Fibroblast of skin of left biceps (primary cell): Measurements from ENCODE around the gene MCF2L2.
"Not testable (repeated sequence)": the region's sequence is repeated elsewhere in the genome, so short reads cannot be mapped to it uniquely, and the experiment has no call there.

Source experiments
- DNase-seq, 2 experiments: peaks; one replicate each; pipeline ENCODE4 v3.0.0-alpha.2; 2013; ENCODE audit warnings: low read depth in 2 of 2

Gene MCF2L2

DNA sequence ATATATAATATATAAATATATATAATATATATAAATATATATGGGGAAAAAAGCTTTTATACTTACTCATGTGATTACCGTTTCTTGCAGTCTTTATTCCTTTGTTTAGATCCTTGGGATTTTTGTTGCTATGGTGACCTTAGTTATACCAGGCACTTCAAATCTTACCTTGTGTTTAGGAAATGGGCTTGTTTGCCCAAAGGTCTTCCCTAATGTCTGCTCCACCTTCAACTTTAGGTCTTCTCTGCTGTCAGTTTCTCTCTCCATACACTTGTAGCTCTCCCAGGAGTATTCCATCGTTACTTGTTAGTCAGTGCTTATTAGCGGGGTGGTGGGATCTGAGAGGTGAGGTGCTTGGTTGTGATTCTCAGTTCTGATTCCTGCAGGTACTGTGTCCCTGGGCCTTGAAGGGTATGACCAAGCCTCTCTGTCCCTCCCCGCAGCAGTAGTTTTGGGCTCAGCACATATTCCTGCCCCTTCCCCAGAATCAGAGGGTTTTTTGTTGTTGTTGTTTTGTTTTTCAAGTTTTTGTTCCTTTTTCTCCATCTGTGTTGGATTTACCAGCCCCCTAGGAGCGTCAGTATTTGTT lies 256.3 kb downstream of the MCF2L2 start:
- DNase-seq, result no peak

- not testable (repeated sequence) for DNase-seq
These were observed 260.4 kb downstream of the MCF2L2 start for GRCh38 chr3:183167975-183168374.

GRCh38 chr3:183163563-183163962 lies 264.9 kb downstream of the MCF2L2 start:
- DNase-seq, result no peak

- DNase-seq, result no peak
These were observed 266.7 kb downstream of the MCF2L2 start for GRCh38 chr3:183161552-183162336.

DNA sequence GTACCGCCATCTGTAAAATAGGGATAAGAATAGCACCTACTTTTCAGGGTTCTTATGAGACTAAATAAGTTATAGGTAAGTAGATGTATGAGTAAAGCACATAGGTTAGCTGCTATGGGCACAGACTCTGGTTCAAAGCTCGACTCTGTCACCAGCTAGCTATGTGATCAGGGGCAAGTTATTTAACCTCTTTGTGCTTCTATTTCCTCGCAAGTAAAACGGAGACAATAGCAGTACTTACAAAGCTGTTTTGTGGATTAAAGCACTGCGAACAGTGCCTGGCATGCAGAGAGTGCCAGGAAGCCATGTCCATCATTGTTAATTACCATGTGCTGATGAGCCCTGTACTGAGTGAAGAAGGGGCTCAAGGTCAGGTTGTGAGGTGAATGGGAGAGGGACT lies 267.8 kb downstream of the MCF2L2 start:
- DNase-seq, result no peak

DNA sequence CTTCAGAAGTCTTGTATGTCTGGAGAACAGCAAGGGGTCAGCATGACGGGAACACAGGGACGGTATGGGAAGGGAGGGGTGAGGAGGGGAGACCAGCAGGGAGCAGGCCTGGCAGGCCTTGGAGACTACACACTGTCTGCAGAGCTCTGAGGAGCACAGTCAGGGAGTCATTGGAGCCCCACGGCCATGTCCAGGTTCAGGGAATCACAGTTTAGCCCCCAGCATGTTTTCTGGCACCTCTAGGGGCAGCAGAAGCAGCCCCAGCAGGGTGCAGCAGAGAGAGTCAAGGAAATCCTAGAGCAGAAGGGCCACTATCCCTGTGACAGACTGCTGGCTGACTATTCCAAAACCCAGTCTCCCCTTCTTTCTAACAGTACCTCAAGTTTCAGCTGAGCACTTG lies 269.1 kb downstream of the MCF2L2 start:
- DNase-seq, result no peak

DNA sequence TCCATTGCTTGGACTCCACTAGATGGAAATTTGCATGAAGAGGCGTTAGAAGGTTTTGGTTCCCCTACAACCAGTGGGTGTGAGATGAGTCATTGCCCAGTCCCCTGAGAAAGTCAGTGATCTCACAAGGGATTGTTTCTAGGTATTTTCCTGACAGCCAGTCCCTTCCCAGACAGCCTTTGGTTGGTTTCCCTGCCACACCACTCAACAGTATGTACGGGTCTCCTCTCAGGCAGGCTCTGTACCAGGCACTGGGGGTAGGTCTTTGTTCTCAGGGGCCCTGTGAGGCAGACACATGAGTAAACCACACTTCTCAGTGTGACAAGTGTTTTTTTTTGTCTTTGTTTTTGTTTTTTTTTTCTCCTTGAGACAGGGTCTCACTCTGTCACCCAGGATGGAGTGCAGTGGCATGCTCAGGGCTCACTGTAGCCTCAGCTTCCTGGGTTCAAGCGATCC lies 269.8 kb downstream of the MCF2L2 start:
- no peak for DNase-seq

- DNase-seq, result no peak
These were observed 270.3 kb downstream of the MCF2L2 start for GRCh38 chr3:183158113-183158512.

- DNase-seq, result no peak
These were observed 272.2 kb downstream of the MCF2L2 start for GRCh38 chr3:183156266-183156665.

GRCh38 chr3:183155499-183155898 lies 272.9 kb downstream of the MCF2L2 start:
- DNase-seq, result no peak

DNA sequence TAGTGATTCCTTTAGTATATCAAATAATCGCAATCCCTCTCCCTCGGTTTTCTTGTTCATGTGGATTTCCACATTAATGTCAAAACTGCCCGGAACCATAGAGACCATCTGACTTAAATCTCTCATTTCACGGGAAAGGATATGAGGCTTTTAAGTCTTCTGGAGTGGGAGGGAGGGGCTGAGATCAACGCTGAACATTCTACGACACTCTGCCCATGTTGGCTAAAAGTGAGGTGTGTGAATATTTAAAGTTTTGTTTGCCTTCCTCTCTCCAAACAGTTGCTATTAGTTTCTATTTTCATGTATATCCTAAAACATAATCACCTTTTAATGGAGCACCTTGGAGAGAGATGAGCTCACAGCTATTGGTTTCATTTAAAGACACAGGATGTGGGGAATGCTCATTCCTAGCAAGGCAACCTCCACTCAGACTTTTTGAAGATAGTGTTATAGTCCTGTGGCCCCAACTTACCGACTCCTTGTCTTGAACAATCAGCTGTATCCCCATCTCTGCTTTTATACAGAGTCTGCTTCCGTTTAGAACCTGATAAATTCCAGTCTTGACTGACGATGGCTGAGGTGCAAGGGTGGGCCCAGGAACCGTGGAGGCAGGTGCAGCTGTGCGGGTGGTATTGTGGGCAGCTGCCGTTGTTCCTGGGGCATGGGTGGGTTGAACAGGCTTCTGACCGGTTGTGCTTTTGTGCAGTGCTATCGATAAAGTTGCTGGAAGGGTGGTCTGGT lies 275.0 kb downstream of the MCF2L2 start:
- no peak for DNase-seq

DNA sequence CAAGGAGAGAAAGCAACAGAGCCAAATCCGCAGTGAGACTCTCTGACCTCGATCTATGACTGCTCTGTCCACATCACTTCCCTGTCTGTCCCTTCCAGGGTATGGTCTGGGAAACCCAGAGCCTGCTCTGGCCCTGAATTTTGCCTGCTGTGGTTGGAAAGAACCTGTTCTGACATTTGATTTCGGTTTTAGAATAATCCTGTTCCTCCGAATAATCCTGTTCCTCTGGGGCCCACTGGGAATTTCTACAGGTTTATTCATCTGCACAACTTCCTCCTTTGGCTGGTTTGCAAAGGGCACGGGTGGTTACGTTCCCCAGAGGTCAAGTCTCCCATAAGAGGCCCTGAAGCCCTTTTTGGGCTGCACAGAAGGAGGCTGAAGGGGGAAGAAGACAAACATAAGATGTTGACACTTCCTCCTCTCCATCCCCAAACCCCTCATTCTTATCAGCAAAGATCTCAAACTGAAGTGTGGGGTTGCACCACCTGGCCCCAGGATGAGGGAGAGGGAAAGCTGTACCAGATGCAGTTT lies 276.5 kb downstream of the MCF2L2 start:
- no peak for DNase-seq

- no peak for DNase-seq
These were observed 277.3 kb downstream of the MCF2L2 start for GRCh38 chr3:183151086-183151485.

DNA sequence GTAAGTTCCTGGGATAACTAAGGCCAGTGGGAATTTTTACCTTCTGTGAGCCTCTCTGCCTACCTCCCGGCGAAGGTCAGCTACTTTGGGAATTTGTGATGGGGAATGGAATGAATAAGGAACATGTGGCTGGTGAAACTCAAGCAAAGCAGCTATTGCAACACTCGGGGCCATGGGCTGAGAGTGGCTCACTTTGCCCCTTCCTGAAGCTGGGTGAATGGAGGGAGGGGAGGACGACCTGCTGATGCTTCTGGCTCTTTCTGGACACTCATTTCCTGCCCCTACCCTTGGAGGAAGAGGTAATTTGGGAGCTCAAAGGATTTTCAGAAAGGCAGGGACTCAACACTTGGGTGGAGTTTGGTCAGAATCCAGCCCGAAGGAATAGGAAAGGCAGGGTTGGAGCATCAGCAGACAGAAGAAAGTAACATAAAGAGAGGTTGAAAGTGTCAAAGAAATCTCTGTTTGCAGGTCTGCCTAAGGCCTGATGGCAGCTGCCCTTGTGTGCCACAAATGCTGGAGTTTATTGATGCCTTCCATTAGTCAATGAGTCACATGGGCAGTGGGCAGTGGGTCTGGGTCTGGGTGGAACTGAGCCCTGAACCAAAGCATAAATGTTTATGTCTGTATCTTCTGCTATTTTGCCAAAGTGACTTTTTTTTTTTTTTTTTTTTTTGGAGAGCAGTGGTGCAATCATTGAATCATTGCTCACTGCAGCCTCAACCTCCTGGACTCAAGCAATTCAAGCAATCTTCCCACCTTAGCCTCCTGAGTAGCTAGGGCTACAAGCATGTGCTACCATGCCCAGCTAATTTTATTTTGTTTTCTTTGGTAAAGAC lies 278.3 kb downstream of the MCF2L2 start:
- DNase-seq, result no peak

DNA sequence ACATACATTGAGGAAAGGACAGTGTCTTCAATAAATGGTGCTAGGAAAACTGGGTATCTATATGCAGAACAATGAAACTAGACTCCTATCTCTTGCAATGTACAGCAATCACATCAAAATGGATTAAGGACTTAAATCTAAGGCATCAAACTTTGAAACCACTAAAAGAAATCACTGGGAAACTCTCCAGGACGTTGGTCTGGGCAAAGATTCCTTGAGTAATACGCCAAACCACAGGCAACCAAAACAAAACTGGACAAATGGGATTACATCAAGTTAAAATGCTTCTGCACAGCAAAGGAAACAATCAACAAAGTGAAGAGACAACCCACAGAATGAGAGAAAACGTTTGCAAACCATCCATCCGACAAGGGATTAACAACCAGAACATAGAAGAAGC lies 280.4 kb downstream of the MCF2L2 start:
- no peak for DNase-seq

DNA sequence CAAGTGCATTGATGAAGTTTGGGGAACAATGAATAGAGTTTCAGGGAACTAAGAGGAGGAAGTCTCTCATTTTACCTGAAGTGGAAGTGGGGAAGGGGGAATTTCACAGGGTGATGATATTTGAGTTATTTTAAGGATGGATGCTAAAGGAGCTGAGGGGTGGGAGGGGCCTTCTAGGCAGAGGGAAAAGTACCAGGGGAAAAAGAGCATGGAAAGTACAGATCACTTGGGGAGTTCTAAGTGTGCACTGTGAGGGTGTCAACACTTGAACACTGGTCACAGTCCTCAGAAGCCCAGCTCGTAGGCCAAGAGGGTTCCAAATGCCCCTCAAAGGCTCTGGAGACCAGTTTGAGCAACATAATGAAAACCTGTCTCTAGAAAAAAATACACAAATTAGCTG lies 284.1 kb downstream of the MCF2L2 start:
- DNase-seq, result no peak

DNA sequence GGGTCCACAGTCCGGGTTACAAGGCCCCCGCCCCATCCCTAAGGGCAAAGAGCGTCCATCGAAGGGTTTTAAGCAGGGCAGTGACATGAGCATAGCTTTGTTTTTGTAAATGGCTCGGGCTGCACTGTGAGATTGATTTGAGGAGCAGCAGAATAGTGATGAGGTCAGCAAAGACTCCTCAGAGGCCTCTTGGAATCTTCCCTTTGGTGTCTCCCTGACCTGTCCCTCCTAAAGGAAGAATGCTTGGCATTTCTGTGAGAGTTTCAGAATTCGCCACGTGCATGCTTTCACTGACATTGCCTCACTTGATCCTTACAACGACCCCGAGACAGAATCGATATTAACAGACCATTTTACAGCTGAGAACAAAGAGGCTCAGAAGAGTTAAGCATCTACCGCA lies 286.2 kb downstream of the MCF2L2 start:
- DNase-seq, result no peak

GRCh38 chr3:183134844-183135243 lies 293.6 kb downstream of the MCF2L2 start:
- DNase-seq, result no peak

- no peak for DNase-seq
These were observed 296.0 kb downstream of the MCF2L2 start for GRCh38 chr3:183132409-183132808.

GRCh38 chr3:183131735-183132134 lies 296.7 kb downstream of the MCF2L2 start:
- peak in 1 of 2 experiments; percentile 20 for DNase-seq

DNA sequence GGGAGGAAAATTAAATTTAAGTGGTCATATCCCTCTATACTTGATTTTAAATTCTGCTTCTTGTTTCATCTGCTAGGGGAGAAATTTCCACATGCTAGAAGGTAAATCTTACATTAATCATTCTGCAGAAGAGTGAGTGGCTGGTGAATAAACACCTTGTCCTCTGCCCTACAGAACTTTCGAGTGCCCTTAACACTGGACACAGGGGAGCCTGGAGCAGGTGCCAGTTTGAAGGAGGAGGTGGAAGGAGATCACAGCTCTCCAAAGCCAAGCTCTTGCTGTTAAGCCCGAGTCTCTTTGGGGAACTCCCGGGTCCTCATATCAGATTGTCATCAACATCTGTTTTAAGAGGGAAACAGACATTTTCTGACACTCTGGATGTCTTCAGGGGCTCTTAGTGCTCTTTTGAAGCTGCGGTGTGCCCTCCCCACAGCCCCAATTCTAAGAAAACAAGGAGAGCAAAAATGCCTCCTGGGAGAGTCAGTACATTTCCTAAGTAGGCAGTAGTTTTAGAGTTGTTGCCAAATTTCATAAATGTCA lies 297.2 kb downstream of the MCF2L2 start:
- DNase-seq, result no peak
